SK-N-SH (cell line): ENCODE data around the gene SULT1E1. TPM values are rescaled to one million over a fixed set of nuclear protein-coding genes. Genes with fewer than 3 reads are reported as not detected.

Experiments used
- CTCF ChIA-PET: fragments of 300-600, 350-600 bp; formaldehyde crosslinking; extraction: SDS; loops from one replicate; lab custom pipeline; 2021; lab: Yijun Ruan, JAX
- POLR2A ChIA-PET: fragments of 350-600 bp; sonication (Branson Sonifier 250); formaldehyde crosslinking; extraction: SDS; loops from one replicate; lab custom pipeline; 2020; ENCODE audit warnings: antibody characterized with exemption, inconsistent platforms; lab: Yijun Ruan, JAX
- DNase-seq: peaks from one replicate; pipeline ENCODE4 v3.0.0; 2012
- H2AFZ ChIP-seq: fragments of 200-600 bp; sonication (generic); 2 replicates; pipeline ENCODE4 v1.8.1; 2016; ENCODE audit warnings: antibody characterized with exemption, mild to moderate bottlenecking, low read depth
- H3F3A ChIP-seq: fragments of 200-600 bp; sonication (generic); replicated peaks from 2 replicates; pipeline ENCODE3; 2016; ENCODE audit warnings: antibody characterized with exemption, mild to moderate bottlenecking; ENCODE audit not compliant: insufficient read depth
- H3K27ac ChIP-seq, 2 experiments: fragments of 200-500 bp in 1 of 2; fragments of 200-600 bp in 1 of 2; sonication (Bioruptor generic) in 1 of 2; sonication (generic), shearing (Covaris generic) in 1 of 2; 2 replicates each; pipeline versions ENCODE4 v1.5.1 to v1.6.1; 2014 to 2016; ENCODE audit warnings: low read depth in 2 of 2, inconsistent platforms in 1 of 2, low read length in 1 of 2, mild to moderate bottlenecking in 1 of 2, mixed read lengths in 1 of 2
- H3K27me3 ChIP-seq: fragments of 200-600 bp; sonication (generic), shearing (Covaris generic); 2 replicates; pipeline ENCODE4 v1.6.1; 2016; ENCODE audit warnings: mixed run types; ENCODE audit not compliant: insufficient read depth
- H3K36me3 ChIP-seq, 2 experiments: fragments of 200-500 bp in 1 of 2; fragments of 200-600 bp in 1 of 2; sonication (Bioruptor generic) in 1 of 2; sonication (generic) in 1 of 2; replicated peaks in 1 of 2; 2 replicates each; pipeline versions ENCODE3 to v1.5.1; 2014 to 2016; ENCODE audit warnings: low read length in 1 of 2, mild to moderate bottlenecking in 1 of 2; ENCODE audit not compliant: insufficient read depth in 2 of 2, control insufficient read depth in 1 of 2
- H3K4me1 ChIP-seq, 2 experiments: fragments of 200-500 bp in 1 of 2; fragments of 200-600 bp in 1 of 2; sonication (Bioruptor generic) in 1 of 2; sonication (generic), shearing (Covaris generic) in 1 of 2; 2 replicates each; pipeline versions ENCODE4 v1.5.1 to v1.6.1; 2014 to 2016; ENCODE audit warnings: low read depth in 1 of 2, low read length in 1 of 2, mixed run types in 1 of 2; ENCODE audit not compliant: insufficient read depth in 2 of 2, control insufficient read depth in 1 of 2
- H3K4me2 ChIP-seq: fragments of 200-600 bp; sonication (generic), shearing (Covaris generic); 2 replicates; pipeline ENCODE4 v1.6.1; 2017; ENCODE audit warnings: mixed run types
- H3K4me3 ChIP-seq, 2 experiments: fragments of 200-500 bp in 1 of 2; fragments of 200-600 bp in 1 of 2; sonication (Bioruptor generic) in 1 of 2; sonication (generic), shearing (Covaris generic) in 1 of 2; 2 replicates each; pipeline versions ENCODE4 v1.5.1 to v1.8.1; 2014 to 2016; ENCODE audit warnings: low read depth in 2 of 2, inconsistent platforms in 1 of 2, low read length in 1 of 2, mild to moderate bottlenecking in 1 of 2, mixed read lengths in 1 of 2, moderate library complexity in 1 of 2
- H3K79me2 ChIP-seq: fragments of 200-600 bp; sonication (generic); 2 replicates; pipeline ENCODE4 v1.8.1; 2017; ENCODE audit warnings: mild to moderate bottlenecking; ENCODE audit not compliant: insufficient read depth
- H3K9ac ChIP-seq: fragments of 200-600 bp; sonication (generic); 2 replicates; pipeline ENCODE4 v1.6.1; 2017; ENCODE audit warnings: mixed run types
- H3K9me2 ChIP-seq: fragments of 200-600 bp; sonication (generic); 2 replicates; pipeline ENCODE4 v1.6.1; 2017; ENCODE audit warnings: mixed run types
- H3K9me3 ChIP-seq: fragments of 200-600 bp; sonication (generic); 2 replicates; pipeline ENCODE4 v1.6.1; 2017; ENCODE audit warnings: mixed run types, mild to moderate bottlenecking, moderate library complexity
- H4K20me1 ChIP-seq: fragments of 200-600 bp; sonication (generic); 2 replicates; pipeline ENCODE4 v1.6.1; 2017; ENCODE audit warnings: mild to moderate bottlenecking, mixed run types; ENCODE audit not compliant: insufficient read depth
- EZH2phosphoT487 ChIP-seq: fragments of 200-600 bp; sonication (generic); IDR thresholded peaks from 2 replicates; pipeline ENCODE4 v1.6.1; 2017; ENCODE audit warnings: low read depth, mixed run types, mild to moderate bottlenecking, antibody characterized with exemption, moderate library complexity, borderline replicate concordance
- JUND ChIP-seq: IDR thresholded peaks from 2 replicates; pipeline ENCODE4 v1.4.0; 2012
- NFIC ChIP-seq: IDR thresholded peaks from 2 replicates; pipeline ENCODE4 v1.4.0; 2012; ENCODE audit warnings: borderline replicate concordance
- NRF1 ChIP-seq: IDR thresholded peaks from 2 replicates; pipeline ENCODE4 v1.6.1; 2012; ENCODE audit warnings: low read depth, mild to moderate bottlenecking, low read length
- RAD21 ChIP-seq: IDR thresholded peaks from 2 replicates; pipeline ENCODE4 v1.6.1; 2012; ENCODE audit warnings: mild to moderate bottlenecking, low read length
- RCOR1 ChIP-seq: fragments of 150-350 bp; IDR thresholded peaks from 2 replicates; pipeline ENCODE4 v1.6.1; 2017; ENCODE audit warnings: antibody characterized with exemption, low read length
- RFX5 ChIP-seq: IDR thresholded peaks from 2 replicates; pipeline ENCODE4 v1.6.1; 2012; ENCODE audit warnings: mild to moderate bottlenecking, improper control_type of control experiment, low read length
- TCF12 ChIP-seq: IDR thresholded peaks from 2 replicates; pipeline ENCODE4 v1.4.0; 2012
- WGBS: methylation state at CpG from one replicate; pipeline ENCODE4 v1.1.6; 2017; ENCODE audit warnings: low lambda C conversion rate; 5-methylcytosine and 5-hydroxymethylcytosine counted together
- polyA plus RNA-seq, 3 experiments: library from polyadenylated mRNA; depleted of rRNA; stranded (reverse); fragments of >200 nt; gene quantifications; 2 replicates each; pipeline ENCODE4 v1.2.3, GENCODE V29; 2012
- TF ChIP-seq, protein P1 (sequence below): fragments of 200-600 bp; sonication (generic); IDR thresholded peaks from 2 replicates; pipeline ENCODE4 v1.6.1; 2017; ENCODE audit warnings: antibody characterized with exemption, mild to moderate bottlenecking, moderate library complexity
- TF ChIP-seq, protein P2 (sequence below): IDR thresholded peaks from 2 replicates; pipeline ENCODE4 v1.4.0; 2012; ENCODE audit warnings: low read depth, borderline replicate concordance

Gene SULT1E1
- polyA plus RNA-seq, 1 of the 3 experiments (the other 2 are of a cell fraction): 13.7 TPM

DNA sequence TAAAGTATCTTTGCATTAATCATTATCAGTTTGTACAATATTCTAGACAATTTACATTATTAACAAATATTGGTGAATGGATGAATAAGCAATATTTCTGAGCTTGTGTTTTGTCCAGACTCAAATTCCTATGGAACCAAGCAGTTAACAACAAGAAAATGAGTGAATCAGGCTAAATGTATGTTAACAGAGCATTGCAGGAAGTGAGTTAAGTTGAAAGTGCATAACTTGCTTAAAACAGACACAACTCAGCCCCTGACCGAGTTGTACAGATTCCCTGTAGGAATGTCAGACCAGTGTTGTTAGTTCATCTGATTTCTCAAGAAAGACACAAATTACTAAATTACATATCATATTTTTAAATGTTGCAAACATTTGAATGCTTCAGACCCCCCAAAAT, 47.2 kb upstream of the SULT1E1 start:
- H3K27ac ChIP-seq: no peak overlapping the region

DNA sequence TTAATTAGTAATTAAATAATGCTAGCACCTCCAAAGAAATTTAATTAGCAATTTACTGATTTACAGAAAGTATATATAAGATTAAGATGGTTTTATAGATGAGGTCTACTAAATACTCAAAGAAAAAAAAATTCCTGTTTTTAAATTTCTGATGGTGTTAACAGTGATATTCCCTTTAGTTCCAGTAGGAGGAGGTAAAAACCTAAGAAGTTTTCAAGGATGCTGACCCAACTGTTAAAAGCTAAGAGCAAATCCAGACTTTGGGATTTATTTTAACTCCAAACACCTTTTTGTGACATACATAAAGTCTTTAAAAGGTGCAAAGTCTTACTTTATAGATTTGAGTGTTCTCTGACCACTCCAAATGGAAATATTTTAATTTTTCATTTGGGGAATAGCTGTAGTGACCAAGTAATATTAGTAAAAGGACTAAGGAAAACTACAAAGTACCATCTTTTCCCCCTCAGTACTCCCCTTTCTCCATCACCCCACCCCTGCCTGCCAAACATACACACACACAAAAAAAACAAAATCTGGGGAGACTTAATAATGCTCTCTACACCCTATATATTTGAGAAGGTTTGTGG, 36.7 kb upstream of the SULT1E1 start:
- Histone ChIP-seq H3K4me2 (no peak overlapping the region), H3K9ac (no peak overlapping the region), H3K4me3 (peak overlapping the region in 1 of 2 experiments; percentile 43; a peak in 1 of 4 replicates), H3K9me3 (no peaks in the 10 kb centered on the region), H3K79me2 (no peaks in the 10 kb centered on the region), H2AFZ (no peak overlapping the region), H4K20me1 (no peaks in the 10 kb centered on the region), H3F3A (no peaks in the 10 kb centered on the region), H3K4me1 (no peaks in the 10 kb centered on the region), H3K27ac (no peak overlapping the region), H3K9me2 (no peaks in the 10 kb centered on the region), H3K36me3 (no peaks in the 10 kb centered on the region), H3K27me3 (no peaks in the 10 kb centered on the region)
- ChIA-PET POLR2A (no interaction called here), CTCF (interaction anchor here (0.6 to 1.8 kb wide), 5 partner anchors 15 to 662 kb away, joined by 3 to 11 read pairs (median 7); no protein-coding TSS in a partner anchor)
- TF ChIP-seq RAD21 (peak; percentile 47; the same call in 1 of the 2 replicates), RCOR1 (no peak), NFIC (no peak), JUND (no peak)
- TF ChIP-seq, protein P1, sequence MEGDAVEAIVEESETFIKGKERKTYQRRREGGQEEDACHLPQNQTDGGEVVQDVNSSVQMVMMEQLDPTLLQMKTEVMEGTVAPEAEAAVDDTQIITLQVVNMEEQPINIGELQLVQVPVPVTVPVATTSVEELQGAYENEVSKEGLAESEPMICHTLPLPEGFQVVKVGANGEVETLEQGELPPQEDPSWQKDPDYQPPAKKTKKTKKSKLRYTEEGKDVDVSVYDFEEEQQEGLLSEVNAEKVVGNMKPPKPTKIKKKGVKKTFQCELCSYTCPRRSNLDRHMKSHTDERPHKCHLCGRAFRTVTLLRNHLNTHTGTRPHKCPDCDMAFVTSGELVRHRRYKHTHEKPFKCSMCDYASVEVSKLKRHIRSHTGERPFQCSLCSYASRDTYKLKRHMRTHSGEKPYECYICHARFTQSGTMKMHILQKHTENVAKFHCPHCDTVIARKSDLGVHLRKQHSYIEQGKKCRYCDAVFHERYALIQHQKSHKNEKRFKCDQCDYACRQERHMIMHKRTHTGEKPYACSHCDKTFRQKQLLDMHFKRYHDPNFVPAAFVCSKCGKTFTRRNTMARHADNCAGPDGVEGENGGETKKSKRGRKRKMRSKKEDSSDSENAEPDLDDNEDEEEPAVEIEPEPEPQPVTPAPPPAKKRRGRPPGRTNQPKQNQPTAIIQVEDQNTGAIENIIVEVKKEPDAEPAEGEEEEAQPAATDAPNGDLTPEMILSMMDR: peak; percentile 60
- DNase-seq: no peak

More for the DNA sequence above, 47.2 kb upstream of the SULT1E1 start:
- H4K20me1 ChIP-seq: no peaks in the 10 kb centered on the region
- H3F3A ChIP-seq: no peaks in the 10 kb centered on the region
- ChIA-PET CTCF (no interaction called here), POLR2A (no interaction called here)
- WGBS: 5% methylated on average over 1 of the region's 1 CpG
- H2AFZ ChIP-seq: no peak overlapping the region
- no peaks in the 10 kb centered on the region for H3K79me2 ChIP-seq
- H3K4me3 ChIP-seq: no peak overlapping the region
- DNase-seq: no peak
- no peaks in the 10 kb centered on the region for H3K4me1 ChIP-seq
- TF ChIP-seq NRF1 (no peak), TCF12 (no peak)
- no peak overlapping the region for H3K4me2 ChIP-seq
- H3K9me2 ChIP-seq: no peaks in the 10 kb centered on the region
- H3K27me3 ChIP-seq: no peaks in the 10 kb centered on the region
- no peaks in the 10 kb centered on the region for H3K9me3 ChIP-seq
- no peak overlapping the region for H3K9ac ChIP-seq
- H3K36me3 ChIP-seq: no peaks in the 10 kb centered on the region

DNA sequence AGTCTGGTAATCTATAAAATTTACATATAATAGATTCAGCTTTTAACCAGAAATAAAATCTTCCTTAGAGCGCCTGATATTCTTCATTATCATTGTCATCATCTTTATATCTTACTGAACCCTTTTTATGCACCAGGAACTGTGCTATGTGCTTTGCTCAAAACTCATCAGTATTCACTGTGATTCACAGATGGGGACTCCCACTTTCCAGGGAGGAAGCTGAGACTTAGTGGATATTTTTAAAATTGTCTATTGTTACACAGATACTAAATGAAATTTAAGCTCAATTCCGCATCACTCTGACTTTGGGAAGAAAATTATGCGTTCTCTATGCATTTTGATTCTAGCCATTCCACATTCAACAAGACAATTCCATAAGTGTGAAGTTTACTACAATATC, 34.8 kb upstream of the SULT1E1 start:
- 37% methylated on average over 3 of the region's 3 CpGs for WGBS
- no peak overlapping the region for H2AFZ ChIP-seq
- POLR2A ChIA-PET: no interaction called here
- no peaks in the 10 kb centered on the region for H3F3A ChIP-seq
- H3K9me2 ChIP-seq: no peaks in the 10 kb centered on the region
- no peak overlapping the region for H3K4me3 ChIP-seq
- no peak for DNase-seq
- no peaks in the 10 kb centered on the region for H3K36me3 ChIP-seq
- no peaks in the 10 kb centered on the region for H3K4me1 ChIP-seq
- TF ChIP-seq, protein P2, sequence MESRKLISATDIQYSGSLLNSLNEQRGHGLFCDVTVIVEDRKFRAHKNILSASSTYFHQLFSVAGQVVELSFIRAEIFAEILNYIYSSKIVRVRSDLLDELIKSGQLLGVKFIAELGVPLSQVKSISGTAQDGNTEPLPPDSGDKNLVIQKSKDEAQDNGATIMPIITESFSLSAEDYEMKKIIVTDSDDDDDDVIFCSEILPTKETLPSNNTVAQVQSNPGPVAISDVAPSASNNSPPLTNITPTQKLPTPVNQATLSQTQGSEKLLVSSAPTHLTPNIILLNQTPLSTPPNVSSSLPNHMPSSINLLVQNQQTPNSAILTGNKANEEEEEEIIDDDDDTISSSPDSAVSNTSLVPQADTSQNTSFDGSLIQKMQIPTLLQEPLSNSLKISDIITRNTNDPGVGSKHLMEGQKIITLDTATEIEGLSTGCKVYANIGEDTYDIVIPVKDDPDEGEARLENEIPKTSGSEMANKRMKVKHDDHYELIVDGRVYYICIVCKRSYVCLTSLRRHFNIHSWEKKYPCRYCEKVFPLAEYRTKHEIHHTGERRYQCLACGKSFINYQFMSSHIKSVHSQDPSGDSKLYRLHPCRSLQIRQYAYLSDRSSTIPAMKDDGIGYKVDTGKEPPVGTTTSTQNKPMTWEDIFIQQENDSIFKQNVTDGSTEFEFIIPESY: no peak
- TF ChIP-seq TCF12 (no peak), EZH2phosphoT487 (no peak), RFX5 (no peak)
- H3K9ac ChIP-seq: no peak overlapping the region
- H4K20me1 ChIP-seq: no peaks in the 10 kb centered on the region
- H3K4me2 ChIP-seq: no peak overlapping the region
- H3K27me3 ChIP-seq: no peaks in the 10 kb centered on the region
- CTCF ChIA-PET: interaction anchor here (0.9 to 2.0 kb wide), 2 partner anchors 14 to 576 kb away, joined by 3 to 13 read pairs; no protein-coding TSS in a partner anchor
- no peak overlapping the region for H3K27ac ChIP-seq
- no peaks in the 10 kb centered on the region for H3K79me2 ChIP-seq
- H3K9me3 ChIP-seq: no peaks in the 10 kb centered on the region
